ENCODE data around the gene LRRC9.

DNA sequence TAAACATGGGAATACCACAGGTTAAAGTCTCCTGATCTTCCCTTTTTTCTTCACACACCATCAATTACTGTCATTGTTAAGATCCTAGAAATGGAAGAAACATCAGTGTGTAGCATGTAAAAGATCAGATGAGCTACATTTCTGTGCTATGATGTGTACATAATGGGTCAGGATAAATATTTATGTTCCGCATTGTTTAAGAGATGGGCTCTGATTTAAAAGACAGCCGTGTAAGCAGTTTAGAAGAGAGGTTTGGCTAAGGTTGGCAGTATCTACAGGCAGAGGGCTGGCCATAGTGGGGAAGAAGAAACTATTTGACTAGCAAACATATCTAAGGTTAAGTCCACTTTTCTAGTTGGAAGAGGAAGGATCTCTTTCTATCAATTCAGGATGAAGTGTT lies 49.4 kb downstream of the LRRC9 start:
- TF ChIP-seq CTCF (IDR thresholded peaks at IDR 0.05; ENCODE audit: low read length) (no peak), EZH2 (optimal IDR thresholded peaks at IDR 0.05; ENCODE audit: low read depth, low read length) (no peak), EZH2phosphoT487 (IDR thresholded peaks at IDR 0.05; ENCODE audit: low read length) (no peak)

Data from MM.1S (cell line).